H1 (cell line): ENCODE data around the gene GH1. TPM values are rescaled to one million over a fixed set of nuclear protein-coding genes. Genes with fewer than 3 reads are reported as not detected.

ENCODE experiments used
- CTCF ChIA-PET: fragments of 300-600 bp; sonication (Branson Sonifier 250); formaldehyde crosslinking; loops from one replicate; lab custom pipeline; 2021; ENCODE audit not compliant: partially characterized antibody; lab: Charles Lee
- POLR2A ChIA-PET: fragments of 300-600 bp; sonication (Branson Sonifier 250); formaldehyde crosslinking; loops from one replicate; lab custom pipeline; 2021; ENCODE audit warnings: inconsistent platforms; ENCODE audit not compliant: partially characterized antibody; lab: Charles Lee
- DNase-seq, 2 experiments: peaks; one replicate each; pipeline versions ENCODE4 v3.0.0 to v3.0.0-alpha.2; 2010 to 2022; ENCODE audit warnings: low spot score in 2 of 2, low read depth in 1 of 2, mixed read lengths in 1 of 2
- FAIRE-seq: peaks from 2 replicates; lab custom pipeline; 2011; peaks lifted over from hg19 to GRCh38; lab: Jason Lieb, UNC
- H2AFZ ChIP-seq: 2 replicates; pipeline ENCODE4 v1.8.1; 2012; ENCODE audit warnings: low read length, inconsistent platforms
- H2AK5ac ChIP-seq: 2 replicates; pipeline ENCODE4 v1.6.1; 2013; ENCODE audit warnings: low read depth, low read length
- H2BK120ac ChIP-seq: replicated peaks from 2 replicates; pipeline ENCODE3; 2013; ENCODE audit warnings: low read depth, low read length, inconsistent platforms
- H2BK12ac ChIP-seq: 2 replicates; pipeline ENCODE4 v1.6.1; 2013; ENCODE audit warnings: low read depth, low read length
- H2BK15ac ChIP-seq: 2 replicates; pipeline ENCODE4 v1.6.1; 2013; ENCODE audit warnings: low read length
- H2BK20ac ChIP-seq: 2 replicates; pipeline ENCODE4 v1.6.1; 2013; ENCODE audit warnings: low read length
- H2BK5ac ChIP-seq: 2 replicates; pipeline ENCODE4 v1.6.1; 2013; ENCODE audit warnings: low read depth, low read length
- H3K14ac ChIP-seq: 2 replicates; pipeline ENCODE4 v1.6.1; 2013; ENCODE audit warnings: inconsistent platforms; ENCODE audit not compliant: insufficient read length
- H3K18ac ChIP-seq: 2 replicates; pipeline ENCODE4 v1.6.1; 2013; ENCODE audit warnings: low read length; ENCODE audit errors: extremely low read depth
- H3K23ac ChIP-seq: 2 replicates; pipeline ENCODE4 v1.6.1; 2013; ENCODE audit warnings: inconsistent platforms; ENCODE audit not compliant: insufficient read length
- H3K23me2 ChIP-seq: 2 replicates; pipeline ENCODE4 v1.6.1; 2013; ENCODE audit warnings: low read depth, low read length
- H3K27ac ChIP-seq: 2 replicates; pipeline ENCODE4 v1.6.1; 2011; ENCODE audit warnings: low read depth, low read length, inconsistent platforms
- H3K27me3 ChIP-seq, 4 experiments: replicated peaks in 1 of 4; 1 replicate in 1 of 4; 2 replicates in 3 of 4; pipeline versions ENCODE4 v1.6.1 to v1.8.1; 2011 to 2013; ENCODE audit warnings: low read length in 3 of 4, mild to moderate bottlenecking in 3 of 4, inconsistent platforms in 2 of 4, mixed read lengths in 2 of 4, moderate library complexity in 1 of 4; ENCODE audit not compliant: control insufficient read depth in 3 of 4, insufficient read depth in 3 of 4; ENCODE audit errors: extremely low read depth in 1 of 4
- H3K36me3 ChIP-seq, 4 experiments: 2 replicates each; pipeline versions ENCODE4 v1.6.1 to v1.8.1; 2011 to 2013; ENCODE audit warnings: mild to moderate bottlenecking in 4 of 4, low read length in 3 of 4, moderate library complexity in 2 of 4, control low read depth in 1 of 4, inconsistent platforms in 1 of 4; ENCODE audit not compliant: insufficient read depth in 4 of 4, control insufficient read depth in 2 of 4
- H3K4ac ChIP-seq: replicated peaks from 2 replicates; pipeline ENCODE3; 2013; ENCODE audit warnings: low read length, low read depth, mixed read lengths, inconsistent platforms; ENCODE audit not compliant: insufficient read length
- H3K4me1 ChIP-seq, 4 experiments: replicated peaks in 1 of 4; 1 replicate in 1 of 4; 2 replicates in 3 of 4; pipeline versions ENCODE4 v1.6.1 to v1.8.1; 2011 to 2013; ENCODE audit warnings: low read length in 3 of 4, inconsistent platforms in 2 of 4, mixed read lengths in 1 of 4; ENCODE audit not compliant: insufficient read depth in 4 of 4, control insufficient read depth in 3 of 4
- H3K4me2 ChIP-seq, 2 experiments: 2 replicates each; pipeline versions ENCODE4 v1.6.1 to v1.8.1; 2011 to 2013; ENCODE audit warnings: low read depth in 2 of 2, low read length in 2 of 2, control low read depth in 1 of 2, inconsistent platforms in 1 of 2, mild to moderate bottlenecking in 1 of 2; ENCODE audit not compliant: insufficient read depth in 1 of 2
- H3K4me3 ChIP-seq, 4 experiments: fragments of 200-600, 300-600 bp in 1 of 4; sonication (generic), shearing (Covaris generic), sonication (Bioruptor Twin) in 1 of 4; 2 replicates each; pipeline versions ENCODE4 v1.5.1 to v1.8.1; 2011 to 2016; ENCODE audit warnings: low read length in 4 of 4, low read depth in 3 of 4, control low read depth in 2 of 4, inconsistent platforms in 2 of 4, mild to moderate bottlenecking in 2 of 4, mixed read lengths in 1 of 4, moderate library complexity in 1 of 4; ENCODE audit not compliant: insufficient read depth in 2 of 4; ENCODE audit errors: extremely low read depth in 1 of 4
- H3K56ac ChIP-seq: replicated peaks from 2 replicates; pipeline ENCODE3; 2013; ENCODE audit warnings: low read depth, mild to moderate bottlenecking, mixed read lengths, low read length, inconsistent platforms; ENCODE audit not compliant: insufficient read length
- H3K79me1 ChIP-seq: 2 replicates; pipeline ENCODE4 v1.6.1; 2013; ENCODE audit warnings: low read depth, low read length, control low read depth
- H3K79me2 ChIP-seq, 2 experiments: 2 replicates each; pipeline versions ENCODE4 v1.6.1 to v1.8.1; 2012 to 2013; ENCODE audit warnings: low read length in 2 of 2, mild to moderate bottlenecking in 2 of 2, inconsistent platforms in 1 of 2; ENCODE audit not compliant: insufficient read depth in 2 of 2, control insufficient read depth in 1 of 2
- H3K9ac ChIP-seq, 4 experiments: replicated peaks in 1 of 4; 1 replicate in 1 of 4; 2 replicates in 3 of 4; pipeline versions ENCODE4 v1.6.1 to v1.8.1; 2011 to 2013; ENCODE audit warnings: low read depth in 3 of 4, low read length in 3 of 4, control low read depth in 2 of 4, mild to moderate bottlenecking in 2 of 4, moderate library complexity in 2 of 4, inconsistent platforms in 1 of 4; ENCODE audit errors: extremely low read depth in 1 of 4
- H3K9me3 ChIP-seq, 2 experiments: 2 replicates each; pipeline versions ENCODE4 v1.6.1 to v1.8.1; 2012 to 2013; ENCODE audit warnings: mild to moderate bottlenecking in 2 of 2, moderate library complexity in 2 of 2, control low read depth in 1 of 2, inconsistent platforms in 1 of 2, low read depth in 1 of 2, low read length in 1 of 2, mixed read lengths in 1 of 2; ENCODE audit not compliant: insufficient read depth in 2 of 2
- H4K20me1 ChIP-seq, 2 experiments: replicated peaks in 1 of 2; 2 replicates each; pipeline versions ENCODE3 to v1.8.1; 2011 to 2013; ENCODE audit warnings: inconsistent platforms in 2 of 2, low read length in 2 of 2, mild to moderate bottlenecking in 1 of 2; ENCODE audit not compliant: insufficient read depth in 2 of 2, control insufficient read depth in 1 of 2
- H4K5ac ChIP-seq: 2 replicates; pipeline ENCODE4 v1.6.1; 2013; ENCODE audit warnings: low read length, low read depth, mixed read lengths, inconsistent platforms; ENCODE audit not compliant: insufficient read length
- H4K8ac ChIP-seq: 2 replicates; pipeline ENCODE4 v1.8.0; 2013; ENCODE audit warnings: mild to moderate bottlenecking, moderate library complexity, low read length, inconsistent platforms; ENCODE audit not compliant: insufficient read depth; ENCODE audit errors: extremely low read depth
- H4K91ac ChIP-seq: replicated peaks from 2 replicates; pipeline ENCODE3; 2013; ENCODE audit warnings: low read length, mixed read lengths, inconsistent platforms; ENCODE audit not compliant: insufficient read length
- KDM1A ChIP-seq: fragments of 200-600, 300-600 bp; sonication (generic); IDR thresholded peaks from 2 replicates; pipeline ENCODE4 v1.7.1; 2016; ENCODE audit warnings: mild to moderate bottlenecking, low read length, borderline replicate concordance
- PHF8 ChIP-seq: fragments of 200-600 bp; sonication (generic); conservative IDR thresholded peaks from 2 replicates; pipeline ENCODE4 v1.7.1; 2012; ENCODE audit warnings: low read depth, mild to moderate bottlenecking, inconsistent platforms, low read length, moderate library complexity
- WGBS, 2 experiments: shearing (Covaris generic) in 1 of 2; methylation state at CpG; one replicate each; pipeline versions ENCODE4 v1.1.6 to v1.1.7; 2013 to 2015; ENCODE audit warnings: low lambda C conversion rate in 2 of 2, mixed read lengths in 2 of 2, inconsistent platforms in 1 of 2, low coverage in 1 of 2, missing lambda C conversion rate in 1 of 2; ENCODE audit not compliant: insufficient replicate concordance in 2 of 2, insufficient coverage in 1 of 2, insufficient read length in 1 of 2; ENCODE audit errors: extremely low coverage in 1 of 2, missing lambda C conversion rate in 1 of 2; 5-methylcytosine and 5-hydroxymethylcytosine counted together
- polyA plus RNA-seq, 7 experiments: library from polyadenylated mRNA; depleted of rRNA in 3 of 7; stranded (reverse) in 5 of 7; unstranded in 2 of 7; fragments of >200 nt in 5 of 7; fragments of 200-250 nt in 2 of 7; gene quantifications; 1 replicate in 5 of 7; 2 replicates in 1 of 7; 4 replicates in 1 of 7; pipeline versions ENCODE4 v1.2.1 to v1.2.3, GENCODE V29; 2011 to 2013; ENCODE audit warnings: missing spikeins in 2 of 7, mixed read lengths in 2 of 7
- total RNA-seq: library from RNA; stranded (reverse); fragmentation: NEBNext Ultra II Directional; extraction: Animal tissue kit (Norgen Biotek cat#: 25700); gene quantifications from 2 replicates; pipeline ENCODE4 v1.2.1, GENCODE V29; 2021

GH1 gene
- total and polyA plus RNA-seq, 2 of the 8 experiments (the other 6 are each of a cell fraction or from before 2014, with no cell fraction given), result 0.41 TPM; not detected in 1

DNA sequence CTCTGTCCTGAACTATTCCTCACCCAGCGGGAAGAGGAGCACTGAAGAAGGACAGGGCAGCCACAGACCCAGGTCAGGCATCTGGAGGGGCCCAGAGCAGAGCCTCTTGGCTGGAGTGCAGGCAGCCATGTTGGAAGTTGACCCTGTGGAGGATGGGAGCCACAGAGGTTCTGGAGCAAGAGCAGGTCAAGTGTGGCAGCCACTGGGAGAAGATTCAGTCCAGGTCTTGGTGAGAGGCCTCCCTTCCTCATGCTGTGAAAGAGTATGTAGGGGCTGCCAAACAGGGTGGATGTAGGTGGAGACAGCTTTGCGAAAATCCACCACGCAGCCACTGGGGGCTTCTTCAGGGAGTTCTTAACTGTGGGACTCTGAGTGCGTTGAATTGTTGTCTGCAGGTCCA, 14.1 kb upstream of the GH1 start:
- Histone ChIP-seq H3K23me2 (no peaks in the 10 kb centered on the region), H2BK15ac (peak overlapping the region; percentile 95; the same call in 1 of the 2 replicates), H3K14ac (no peak overlapping the region), H2BK5ac (no peak overlapping the region), H3K79me1 (no peaks in the 10 kb centered on the region), H3K27ac (no peak overlapping the region), H4K8ac (peak overlapping the region; percentile 15; the same call in 1 of the 2 replicates), H4K91ac (no peak overlapping the region), H3K79me2 (no peaks in the 10 kb centered on the region), H4K5ac (no peak overlapping the region), H3K9ac (no peak overlapping the region), H2BK20ac (no peak overlapping the region), H2AK5ac (no peak overlapping the region), H3K9me3 (no peaks in the 10 kb centered on the region), H3K4me1 (peaks cover 0 to 18% (median 12%) of the 10 kb centered on the region in 4 experiments; a peak in 6 of 7 replicates), H2AFZ (peak overlapping the region; percentile 41), H3K36me3 (no peaks in the 10 kb centered on the region), H3K23ac (no peak overlapping the region), H3K27me3 (no peaks in the 10 kb centered on the region), H4K20me1 (no peaks in the 10 kb centered on the region), H3K56ac (no peak overlapping the region), H2BK12ac (no peak overlapping the region), H3K18ac (no peak overlapping the region), H3K4ac (no peak overlapping the region), H3K4me2 (no peak overlapping the region), H3K4me3 (no peak overlapping the region), H2BK120ac (no peak overlapping the region)
- CTCF ChIA-PET, result interaction anchor here (0.9 to 11.4 kb wide), 11 partner anchors 14 to 93 kb away, joined by 3 to 164 read pairs (median 6); partner anchors contain the start of genes CSHL1, GH1 and GH2
- TF ChIP-seq PHF8, result no peak
- peak; percentile 71; the same call in 1 of the 2 replicates for TF ChIP-seq KDM1A
- DNase-seq (no peak), FAIRE-seq (no peak)
- 96% methylated on average over 4 of the region's 4 CpGs; no CpG with 5 or more reads in 1 of the 2 experiments for WGBS, 2 experiments
- POLR2A ChIA-PET, result interaction anchor here (0.8 kb wide), 1 partner anchor 9 kb away, joined by 3 read pairs; no protein-coding TSS in a partner anchor
